ENCODE measurements around the gene SRGAP1. TPM values are rescaled to one million over a fixed set of nuclear protein-coding genes. Genes with fewer than 3 reads are reported as not detected.
"Not testable (repeated sequence)": the region's sequence is repeated elsewhere in the genome, so short reads cannot be mapped to it uniquely, and the experiment has no call there.

Gene SRGAP1
- total and polyA plus RNA-seq, 2 experiments from 2014 or later, result 9.2 to 10.8 TPM

DNA sequence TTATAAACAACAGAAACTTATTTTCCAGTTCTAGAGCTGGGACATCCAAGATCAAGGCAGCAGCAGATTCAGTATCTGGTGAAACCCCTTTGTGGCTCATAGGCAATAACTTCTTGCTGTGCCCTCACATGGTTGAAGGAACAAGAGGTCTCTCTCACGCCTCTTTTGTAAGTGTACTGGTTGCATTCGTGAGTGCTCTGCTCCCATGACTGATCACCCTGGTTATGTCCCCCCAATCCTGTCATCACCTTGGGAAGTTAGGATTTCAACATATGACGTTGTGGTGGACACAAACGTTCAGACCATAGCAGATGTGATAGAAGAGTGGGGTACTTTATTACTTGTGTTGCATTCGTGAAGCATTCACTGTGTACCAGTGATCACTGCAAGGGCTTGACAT is 184.0 kb downstream of the SRGAP1 start:
- no peak overlapping the region for H2AFZ ChIP-seq
- no peaks in the 10 kb centered on the region for H4K20me1 ChIP-seq (ENCODE audit: insufficient read depth, poor library complexity, severe bottlenecking)
- H3K4me1 ChIP-seq (ENCODE audit: insufficient read depth), result no peaks in the 10 kb centered on the region
- no peak overlapping the region for H3K4me3 ChIP-seq
- TF ChIP-seq, protein P1, sequence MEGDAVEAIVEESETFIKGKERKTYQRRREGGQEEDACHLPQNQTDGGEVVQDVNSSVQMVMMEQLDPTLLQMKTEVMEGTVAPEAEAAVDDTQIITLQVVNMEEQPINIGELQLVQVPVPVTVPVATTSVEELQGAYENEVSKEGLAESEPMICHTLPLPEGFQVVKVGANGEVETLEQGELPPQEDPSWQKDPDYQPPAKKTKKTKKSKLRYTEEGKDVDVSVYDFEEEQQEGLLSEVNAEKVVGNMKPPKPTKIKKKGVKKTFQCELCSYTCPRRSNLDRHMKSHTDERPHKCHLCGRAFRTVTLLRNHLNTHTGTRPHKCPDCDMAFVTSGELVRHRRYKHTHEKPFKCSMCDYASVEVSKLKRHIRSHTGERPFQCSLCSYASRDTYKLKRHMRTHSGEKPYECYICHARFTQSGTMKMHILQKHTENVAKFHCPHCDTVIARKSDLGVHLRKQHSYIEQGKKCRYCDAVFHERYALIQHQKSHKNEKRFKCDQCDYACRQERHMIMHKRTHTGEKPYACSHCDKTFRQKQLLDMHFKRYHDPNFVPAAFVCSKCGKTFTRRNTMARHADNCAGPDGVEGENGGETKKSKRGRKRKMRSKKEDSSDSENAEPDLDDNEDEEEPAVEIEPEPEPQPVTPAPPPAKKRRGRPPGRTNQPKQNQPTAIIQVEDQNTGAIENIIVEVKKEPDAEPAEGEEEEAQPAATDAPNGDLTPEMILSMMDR (IDR thresholded peaks at IDR 0.05; ENCODE audit: poor library complexity), result no peak
- TF ChIP-seq EZH2phosphoT487 (IDR thresholded peaks at IDR 0.05; ENCODE audit: low read depth, severe bottlenecking, unreplicated experiment) (no peak), EZH2 (IDR thresholded peaks at IDR 0.05; ENCODE audit: borderline replicate concordance) (no peak)
- H3K9me3 ChIP-seq (ENCODE audit: low read depth), result no peaks in the 10 kb centered on the region
- H3K9me2 ChIP-seq (replicated peaks; ENCODE audit: insufficient read depth), result no peaks in the 10 kb centered on the region
- H3K27me3 ChIP-seq, result no peaks in the 10 kb centered on the region
- H3K4me2 ChIP-seq, result no peak overlapping the region
- WGBS (ENCODE audit: low lambda C conversion rate, missing lambda C conversion rate), result 55% methylated on average over 5 of the region's 5 CpGs
- no peaks in the 10 kb centered on the region for H3K79me2 ChIP-seq
- H3K27ac ChIP-seq, result no peak overlapping the region
- no peaks in the 10 kb centered on the region for H3K36me3 ChIP-seq (replicated peaks; ENCODE audit: insufficient read depth, low read depth)
- no peak for DNase-seq (ENCODE audit: low spot score)

DNA sequence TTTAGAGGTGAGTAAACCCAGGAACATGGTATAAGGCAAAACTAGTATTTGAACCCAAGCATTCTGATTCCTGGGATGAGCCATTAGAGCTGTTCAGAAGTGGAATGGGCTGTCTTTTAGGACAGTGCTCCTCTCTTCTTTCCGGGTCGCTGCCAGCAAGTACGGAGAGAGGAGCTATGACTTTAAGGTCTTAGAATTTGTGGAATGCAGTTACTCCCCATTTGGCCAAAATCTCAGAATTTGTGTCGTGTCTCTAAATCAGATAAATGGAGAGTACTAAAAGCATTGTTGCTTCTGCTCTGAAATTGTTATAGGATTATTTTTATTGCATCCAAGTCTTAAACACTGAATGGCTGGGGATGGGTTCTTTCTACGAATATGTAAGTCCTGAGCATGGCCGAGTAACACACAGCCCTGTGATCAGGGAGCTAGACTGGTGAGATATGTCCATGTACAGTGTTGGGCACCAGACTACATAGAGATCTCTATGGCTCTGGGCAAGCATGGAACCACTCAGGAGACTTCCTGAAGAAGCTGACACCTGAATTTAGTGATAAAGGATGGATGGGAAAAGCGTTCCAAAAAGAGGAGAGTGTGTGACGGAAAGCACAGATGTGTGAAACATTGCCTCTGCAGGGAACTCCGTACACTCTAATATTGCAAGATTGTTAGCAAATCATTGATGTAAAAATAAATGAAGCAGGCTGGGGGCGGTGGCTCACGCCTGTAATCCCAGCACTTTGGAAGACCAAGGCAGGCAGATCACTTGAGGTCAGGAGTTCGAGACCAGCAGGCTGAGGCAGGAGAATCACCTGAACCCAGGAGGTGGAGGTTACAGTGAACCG is 184.7 kb downstream of the SRGAP1 start:
- DNase-seq (ENCODE audit: low spot score), result no peak
- no peaks in the 10 kb centered on the region for H3K9me3 ChIP-seq (ENCODE audit: low read depth)
- no peak overlapping the region for H3K4me2 ChIP-seq
- no peak overlapping the region for H3K27ac ChIP-seq
- 74% methylated on average over 12 of the region's 13 CpGs for WGBS (ENCODE audit: low lambda C conversion rate, missing lambda C conversion rate)
- H3K4me3 ChIP-seq, result no peak overlapping the region
- no peaks in the 10 kb centered on the region for H3K9me2 ChIP-seq (replicated peaks; ENCODE audit: insufficient read depth)
- no peaks in the 10 kb centered on the region for H3K4me1 ChIP-seq (ENCODE audit: insufficient read depth)
- H4K20me1 ChIP-seq (ENCODE audit: insufficient read depth, poor library complexity, severe bottlenecking), result no peaks in the 10 kb centered on the region
- H3K36me3 ChIP-seq (replicated peaks; ENCODE audit: insufficient read depth, low read depth), result no peaks in the 10 kb centered on the region
- no peaks in the 10 kb centered on the region for H3K27me3 ChIP-seq
- H2AFZ ChIP-seq, result no peak overlapping the region
- TF ChIP-seq, protein P1 (IDR thresholded peaks at IDR 0.05; ENCODE audit: poor library complexity), result no peak
- TF ChIP-seq EZH2phosphoT487 (IDR thresholded peaks at IDR 0.05; ENCODE audit: low read depth, severe bottlenecking, unreplicated experiment) (no peak), EZH2 (IDR thresholded peaks at IDR 0.05; ENCODE audit: borderline replicate concordance) (no peak)
- H3K79me2 ChIP-seq, result no peaks in the 10 kb centered on the region

DNA sequence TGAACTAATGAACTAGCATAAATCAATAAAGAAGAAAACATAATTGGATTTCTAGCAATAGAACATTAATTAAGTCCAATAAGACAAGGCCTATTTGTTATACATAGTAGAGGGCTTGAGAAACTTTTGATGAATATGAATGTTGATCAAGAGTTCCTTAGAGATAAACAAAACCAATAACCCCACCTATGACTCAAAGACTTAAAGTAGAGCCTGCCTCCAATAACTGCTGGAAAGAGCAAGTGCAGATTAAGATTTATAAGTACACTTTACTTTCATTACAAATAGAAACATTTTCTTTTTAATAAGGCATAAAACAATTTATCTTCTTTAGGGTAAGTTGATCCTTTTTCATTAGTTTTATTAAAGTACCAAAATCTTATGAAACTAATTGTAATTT is 185.7 kb downstream of the SRGAP1 start:
- Histone ChIP-seq H3K27ac (no peak overlapping the region), H2AFZ (no peak overlapping the region), H3K9me3 (ENCODE audit: low read depth) (no peaks in the 10 kb centered on the region), H3K4me2 (no peak overlapping the region), H3K4me3 (no peak overlapping the region), H3K79me2 (no peaks in the 10 kb centered on the region), H4K20me1 (ENCODE audit: insufficient read depth, poor library complexity, severe bottlenecking) (no peaks in the 10 kb centered on the region), H3K27me3 (no peaks in the 10 kb centered on the region), H3K36me3 (replicated peaks; ENCODE audit: insufficient read depth, low read depth) (no peaks in the 10 kb centered on the region), H3K4me1 (ENCODE audit: insufficient read depth) (no peaks in the 10 kb centered on the region), H3K9me2 (replicated peaks; ENCODE audit: insufficient read depth) (no peaks in the 10 kb centered on the region)
- TF ChIP-seq EZH2phosphoT487 (IDR thresholded peaks at IDR 0.05; ENCODE audit: low read depth, severe bottlenecking, unreplicated experiment), result no peak
- TF ChIP-seq EZH2 (IDR thresholded peaks at IDR 0.05; ENCODE audit: borderline replicate concordance), result no peak
- TF ChIP-seq, protein P1 (IDR thresholded peaks at IDR 0.05; ENCODE audit: poor library complexity), result no peak
- no peak for DNase-seq (ENCODE audit: low spot score)

DNA sequence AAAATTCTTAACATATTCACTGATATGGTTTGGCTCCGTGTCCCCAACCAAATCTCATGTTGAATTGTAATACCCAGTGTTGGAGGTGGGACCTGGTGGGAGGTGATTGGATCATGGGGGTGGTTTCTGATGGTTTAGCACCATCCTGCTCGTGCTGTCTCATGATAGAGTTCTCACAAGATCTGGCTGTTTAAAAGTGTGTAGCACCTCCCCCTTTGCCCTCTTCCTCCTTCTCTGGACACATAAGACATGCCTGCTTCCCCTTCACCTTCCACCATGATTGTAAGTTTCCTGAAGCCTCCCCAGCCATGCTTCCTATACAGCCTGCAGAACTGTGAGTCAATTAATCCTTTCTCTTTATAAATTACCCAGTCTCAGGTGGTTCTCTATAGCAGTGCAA is 189.6 kb downstream of the SRGAP1 start:
- H3K4me2 ChIP-seq; H3K27ac ChIP-seq; H2AFZ ChIP-seq; H3K9me3 ChIP-seq (ENCODE audit: low read depth); H4K20me1 ChIP-seq (ENCODE audit: insufficient read depth, poor library complexity, severe bottlenecking); H3K79me2 ChIP-seq; DNase-seq (ENCODE audit: low spot score); H3K9me2 ChIP-seq (replicated peaks; ENCODE audit: insufficient read depth); H3K4me3 ChIP-seq; H3K4me1 ChIP-seq (ENCODE audit: insufficient read depth); H3K27me3 ChIP-seq; H3K36me3 ChIP-seq (replicated peaks; ENCODE audit: insufficient read depth, low read depth): not testable (repeated sequence)
- WGBS (ENCODE audit: low lambda C conversion rate, missing lambda C conversion rate), result 98% methylated on average over 2 of the region's 2 CpGs
